ENCODE data around the gene RXRA. TPM values are rescaled to one million over a fixed set of nuclear protein-coding genes. Genes with fewer than 3 reads are reported as not detected.

Gene RXRA
- total RNA-seq, 1 donor from 2014 or later, result 66.9 TPM

GRCh38 chr9:134336924-134337323 is 10.7 kb downstream of the RXRA start:
- TF ChIP-seq, protein P1, sequence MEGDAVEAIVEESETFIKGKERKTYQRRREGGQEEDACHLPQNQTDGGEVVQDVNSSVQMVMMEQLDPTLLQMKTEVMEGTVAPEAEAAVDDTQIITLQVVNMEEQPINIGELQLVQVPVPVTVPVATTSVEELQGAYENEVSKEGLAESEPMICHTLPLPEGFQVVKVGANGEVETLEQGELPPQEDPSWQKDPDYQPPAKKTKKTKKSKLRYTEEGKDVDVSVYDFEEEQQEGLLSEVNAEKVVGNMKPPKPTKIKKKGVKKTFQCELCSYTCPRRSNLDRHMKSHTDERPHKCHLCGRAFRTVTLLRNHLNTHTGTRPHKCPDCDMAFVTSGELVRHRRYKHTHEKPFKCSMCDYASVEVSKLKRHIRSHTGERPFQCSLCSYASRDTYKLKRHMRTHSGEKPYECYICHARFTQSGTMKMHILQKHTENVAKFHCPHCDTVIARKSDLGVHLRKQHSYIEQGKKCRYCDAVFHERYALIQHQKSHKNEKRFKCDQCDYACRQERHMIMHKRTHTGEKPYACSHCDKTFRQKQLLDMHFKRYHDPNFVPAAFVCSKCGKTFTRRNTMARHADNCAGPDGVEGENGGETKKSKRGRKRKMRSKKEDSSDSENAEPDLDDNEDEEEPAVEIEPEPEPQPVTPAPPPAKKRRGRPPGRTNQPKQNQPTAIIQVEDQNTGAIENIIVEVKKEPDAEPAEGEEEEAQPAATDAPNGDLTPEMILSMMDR (conservative IDR thresholded peaks at IDR 0.05), result no peak
- H3K36me3 Mint-ChIP-seq, result no peaks in the 10 kb centered on the region
- H3K27ac Mint-ChIP-seq, result peak overlapping the region; percentile 61
- H3K4me1 Mint-ChIP-seq (ENCODE audit: unreplicated experiment), result peaks cover 25% of the 10 kb centered on the region
- no peaks in the 10 kb centered on the region for H3K27me3 Mint-ChIP-seq
- H3K4me3 Mint-ChIP-seq, result peak overlapping the region; percentile 34
- no peaks in the 10 kb centered on the region for H3K9me3 Mint-ChIP-seq
- no peak for DNase-seq (ENCODE audit: extremely low spot score, unreplicated experiment)

- Mint-ChIP-seq H3K9me3 (no peaks in the 10 kb centered on the region), H3K4me1 (ENCODE audit: unreplicated experiment) (peaks cover 25% of the 10 kb centered on the region), H3K27me3 (no peaks in the 10 kb centered on the region), H3K27ac (peak overlapping the region; percentile 61), H3K36me3 (no peaks in the 10 kb centered on the region), H3K4me3 (peak overlapping the region; percentile 34)
- no peak for DNase-seq (ENCODE audit: extremely low spot score, unreplicated experiment)
- TF ChIP-seq, protein P1 (conservative IDR thresholded peaks at IDR 0.05), result no peak
Observed at GRCh38 chr9:134337469-134337868, 11.2 kb downstream of the RXRA start.

GRCh38 chr9:134338394-134339182 is 12.3 kb downstream of the RXRA start:
- DNase-seq (ENCODE audit: extremely low spot score, unreplicated experiment), result no peak
- no peaks in the 10 kb centered on the region for H3K9me3 Mint-ChIP-seq
- H3K36me3 Mint-ChIP-seq, result no peaks in the 10 kb centered on the region

GRCh38 chr9:134339183-134339806 is 13.0 kb downstream of the RXRA start:
- H3K4me1 Mint-ChIP-seq (ENCODE audit: unreplicated experiment), result peaks cover 31% of the 10 kb centered on the region
- H3K36me3 Mint-ChIP-seq, result no peaks in the 10 kb centered on the region

More at GRCh38 chr9:134338394-134339182, 12.3 kb downstream of the RXRA start:
- Mint-ChIP-seq H3K4me1 (ENCODE audit: unreplicated experiment) (peaks cover 31% of the 10 kb centered on the region), H3K4me3 (no peak overlapping the region), H3K27ac (no peak overlapping the region), H3K27me3 (no peaks in the 10 kb centered on the region)
- TF ChIP-seq, protein P1 (conservative IDR thresholded peaks at IDR 0.05), result no peak

DNA sequence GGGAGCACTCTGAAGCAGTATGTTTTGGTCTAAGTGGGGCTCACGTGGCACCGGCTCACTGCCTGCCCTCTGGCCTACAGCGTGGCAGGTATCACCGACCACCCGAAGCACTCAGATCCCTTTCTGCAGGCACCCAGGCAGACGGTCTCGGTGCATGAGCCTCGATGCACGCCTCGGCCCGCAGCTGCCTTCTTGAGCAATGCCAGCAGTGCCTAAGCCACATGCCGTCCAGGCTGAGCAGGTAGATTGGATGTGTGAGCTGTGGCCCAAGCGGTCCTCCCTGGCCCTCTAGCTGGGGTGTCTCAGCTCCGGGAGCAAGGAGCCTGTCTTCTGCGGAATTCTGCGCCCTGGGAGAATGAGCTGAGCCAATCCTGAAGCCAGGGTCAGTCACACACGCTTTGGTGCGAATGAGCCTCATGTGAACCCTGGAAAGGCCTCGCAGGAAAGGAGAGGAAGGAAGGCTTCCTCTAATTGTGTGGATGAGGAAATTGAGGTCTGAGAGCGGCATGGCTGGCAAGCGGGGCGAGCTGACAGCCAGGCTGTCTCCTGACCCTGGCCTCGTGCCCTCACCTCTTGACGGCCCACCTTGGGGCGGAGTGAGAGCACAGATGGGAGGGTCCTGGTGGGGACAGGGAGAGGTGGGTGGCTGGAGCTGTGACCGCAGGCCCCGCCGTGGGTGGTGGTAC is 14.4 kb downstream of the RXRA start:
- Mint-ChIP-seq H3K27ac (peak overlapping the region; percentile 70), H3K27me3 (no peaks in the 10 kb centered on the region), H3K36me3 (no peaks in the 10 kb centered on the region), H3K4me3 (peak overlapping the region; percentile 25), H3K9me3 (no peaks in the 10 kb centered on the region), H3K4me1 (ENCODE audit: unreplicated experiment) (peaks cover 30% of the 10 kb centered on the region)
- no peak for DNase-seq (ENCODE audit: extremely low spot score, unreplicated experiment)
- TF ChIP-seq, protein P1 (conservative IDR thresholded peaks at IDR 0.05), result no peak

More at GRCh38 chr9:134339183-134339806, 13.0 kb downstream of the RXRA start:
- no peak for DNase-seq (ENCODE audit: extremely low spot score, unreplicated experiment)
- H3K4me3 Mint-ChIP-seq, result no peak overlapping the region
- TF ChIP-seq, protein P1 (conservative IDR thresholded peaks at IDR 0.05), result no peak
- no peak overlapping the region for H3K27ac Mint-ChIP-seq
- H3K27me3 Mint-ChIP-seq, result no peaks in the 10 kb centered on the region
- no peaks in the 10 kb centered on the region for H3K9me3 Mint-ChIP-seq

Measured in type B pancreatic cell (in vitro differentiated cells).